ENCODE data around the gene NKX3-2.

- TF ChIP-seq CTCF (conservative IDR thresholded peaks at IDR 0.05; ENCODE audit: low read depth, low read length) (no peak), POLR2A (IDR thresholded peaks at IDR 0.05; ENCODE audit: low read depth, low read length) (no peak), RFX5 (IDR thresholded peaks at IDR 0.05; ENCODE audit: low read depth, low read length) (no peak)
Measured at GRCh38 chr4:13511101-13511500, 33.2 kb downstream of the NKX3-2 start.
